Trophoblast cell (in vitro differentiated cells and primary cell): ENCODE measurements around the gene KIF16B. TPM values are rescaled to one million over a fixed set of nuclear protein-coding genes. Genes with fewer than 3 reads are reported as not detected.

ENCODE experiments used
- DNase-seq, 2 donors: peaks; one replicate each; pipeline ENCODE4 v3.0.0-alpha.2; 2016
- H2AFZ ChIP-seq: 2 replicates; pipeline ENCODE4 v1.6.1; 2013; ENCODE audit warnings: low read length, moderate library complexity, mild to moderate bottlenecking; ENCODE audit not compliant: insufficient read depth, poor library complexity
- H2AK5ac ChIP-seq: 2 replicates; pipeline ENCODE4 v1.6.1; 2013; ENCODE audit warnings: mild to moderate bottlenecking, low read length
- H2BK120ac ChIP-seq: 2 replicates; pipeline ENCODE4 v1.6.1; 2013; ENCODE audit warnings: low read length, mild to moderate bottlenecking, moderate library complexity; ENCODE audit not compliant: insufficient read depth, poor library complexity
- H2BK12ac ChIP-seq: 2 replicates; pipeline ENCODE4 v1.6.1; 2013; ENCODE audit warnings: mild to moderate bottlenecking, low read length, moderate library complexity
- H2BK5ac ChIP-seq: 2 replicates; pipeline ENCODE4 v1.6.1; 2013; ENCODE audit warnings: low read length, low read depth, moderate library complexity, mild to moderate bottlenecking; ENCODE audit not compliant: poor library complexity
- H3K14ac ChIP-seq: 2 replicates; pipeline ENCODE4 v1.6.1; 2013; ENCODE audit warnings: mild to moderate bottlenecking, low read length
- H3K18ac ChIP-seq: 2 replicates; pipeline ENCODE4 v1.6.1; 2013; ENCODE audit warnings: mild to moderate bottlenecking, low read length
- H3K23ac ChIP-seq: 2 replicates; pipeline ENCODE4 v1.6.1; 2013; ENCODE audit warnings: low read length
- H3K27ac ChIP-seq: 2 replicates; pipeline ENCODE4 v1.5.1; 2013; ENCODE audit warnings: low read depth, mild to moderate bottlenecking, inconsistent platforms, low read length, moderate library complexity
- H3K27me3 ChIP-seq: 2 replicates; pipeline ENCODE4 v1.6.1; 2013; ENCODE audit warnings: inconsistent platforms, mild to moderate bottlenecking, low read length, moderate library complexity; ENCODE audit not compliant: insufficient read depth
- H3K36me3 ChIP-seq, 2 experiments: 1 replicate in 1 of 2; 2 replicates in 1 of 2; pipeline ENCODE4 v1.6.1; 2013; ENCODE audit warnings: low read length in 2 of 2, mild to moderate bottlenecking in 2 of 2, moderate library complexity in 1 of 2; ENCODE audit not compliant: insufficient read depth in 2 of 2, control insufficient read depth in 1 of 2
- H3K4ac ChIP-seq: 2 replicates; pipeline ENCODE4 v1.6.1; 2013; ENCODE audit warnings: low read depth, mild to moderate bottlenecking, low read length, moderate library complexity
- H3K4me1 ChIP-seq, 2 experiments: 1 replicate in 1 of 2; 2 replicates in 1 of 2; pipeline ENCODE4 v1.6.1; 2013; ENCODE audit warnings: low read length in 2 of 2, mild to moderate bottlenecking in 2 of 2, moderate library complexity in 1 of 2; ENCODE audit not compliant: insufficient read depth in 2 of 2, control insufficient read depth in 1 of 2
- H3K4me2 ChIP-seq: 2 replicates; pipeline ENCODE4 v1.6.1; 2013; ENCODE audit warnings: inconsistent platforms, mild to moderate bottlenecking, low read length, moderate library complexity
- H3K4me3 ChIP-seq: 2 replicates; pipeline ENCODE4 v1.5.1; 2013; ENCODE audit warnings: mild to moderate bottlenecking, low read depth, low read length, inconsistent platforms
- H3K79me1 ChIP-seq: one replicate; pipeline ENCODE4 v1.6.1; 2013; ENCODE audit warnings: low read length
- H3K79me2 ChIP-seq: 2 replicates; pipeline ENCODE4 v1.6.1; 2013; ENCODE audit warnings: low read length, mild to moderate bottlenecking; ENCODE audit not compliant: control insufficient read depth, insufficient read depth, poor library complexity
- H3K9ac ChIP-seq: 2 replicates; pipeline ENCODE4 v1.6.1; 2013; ENCODE audit warnings: mild to moderate bottlenecking, low read length
- H3K9me3 ChIP-seq: 2 replicates; pipeline ENCODE4 v1.6.1; 2013; ENCODE audit warnings: low read depth, mild to moderate bottlenecking, control low read depth, inconsistent platforms, low read length; ENCODE audit not compliant: insufficient read depth
- H4K12ac ChIP-seq: 2 replicates; pipeline ENCODE4 v1.6.1; 2013; ENCODE audit warnings: low read depth, mild to moderate bottlenecking, low read length, moderate library complexity
- H4K8ac ChIP-seq: 2 replicates; pipeline ENCODE4 v1.6.1; 2013; ENCODE audit warnings: low read depth, mild to moderate bottlenecking, low read length, moderate library complexity
- H4K91ac ChIP-seq: one replicate; pipeline ENCODE4 v1.6.1; 2013; ENCODE audit warnings: low read depth, mild to moderate bottlenecking, low read length, moderate library complexity
- WGBS: extraction: QIAGEN DNeasy Blood & Tissue Kit; methylation state at CpG from one replicate; pipeline ENCODE4 v1.1.7; 2013; ENCODE audit warnings: missing lambda C conversion rate; ENCODE audit not compliant: insufficient read length, insufficient coverage; ENCODE audit errors: extremely low coverage; 5-methylcytosine and 5-hydroxymethylcytosine counted together
- polyA plus RNA-seq: library from polyadenylated mRNA; stranded (reverse); fragments of 200-250 nt; gene quantifications from 2 replicates; pipeline ENCODE4 v1.2.3, GENCODE V29; 2013

Gene KIF16B, protein sequence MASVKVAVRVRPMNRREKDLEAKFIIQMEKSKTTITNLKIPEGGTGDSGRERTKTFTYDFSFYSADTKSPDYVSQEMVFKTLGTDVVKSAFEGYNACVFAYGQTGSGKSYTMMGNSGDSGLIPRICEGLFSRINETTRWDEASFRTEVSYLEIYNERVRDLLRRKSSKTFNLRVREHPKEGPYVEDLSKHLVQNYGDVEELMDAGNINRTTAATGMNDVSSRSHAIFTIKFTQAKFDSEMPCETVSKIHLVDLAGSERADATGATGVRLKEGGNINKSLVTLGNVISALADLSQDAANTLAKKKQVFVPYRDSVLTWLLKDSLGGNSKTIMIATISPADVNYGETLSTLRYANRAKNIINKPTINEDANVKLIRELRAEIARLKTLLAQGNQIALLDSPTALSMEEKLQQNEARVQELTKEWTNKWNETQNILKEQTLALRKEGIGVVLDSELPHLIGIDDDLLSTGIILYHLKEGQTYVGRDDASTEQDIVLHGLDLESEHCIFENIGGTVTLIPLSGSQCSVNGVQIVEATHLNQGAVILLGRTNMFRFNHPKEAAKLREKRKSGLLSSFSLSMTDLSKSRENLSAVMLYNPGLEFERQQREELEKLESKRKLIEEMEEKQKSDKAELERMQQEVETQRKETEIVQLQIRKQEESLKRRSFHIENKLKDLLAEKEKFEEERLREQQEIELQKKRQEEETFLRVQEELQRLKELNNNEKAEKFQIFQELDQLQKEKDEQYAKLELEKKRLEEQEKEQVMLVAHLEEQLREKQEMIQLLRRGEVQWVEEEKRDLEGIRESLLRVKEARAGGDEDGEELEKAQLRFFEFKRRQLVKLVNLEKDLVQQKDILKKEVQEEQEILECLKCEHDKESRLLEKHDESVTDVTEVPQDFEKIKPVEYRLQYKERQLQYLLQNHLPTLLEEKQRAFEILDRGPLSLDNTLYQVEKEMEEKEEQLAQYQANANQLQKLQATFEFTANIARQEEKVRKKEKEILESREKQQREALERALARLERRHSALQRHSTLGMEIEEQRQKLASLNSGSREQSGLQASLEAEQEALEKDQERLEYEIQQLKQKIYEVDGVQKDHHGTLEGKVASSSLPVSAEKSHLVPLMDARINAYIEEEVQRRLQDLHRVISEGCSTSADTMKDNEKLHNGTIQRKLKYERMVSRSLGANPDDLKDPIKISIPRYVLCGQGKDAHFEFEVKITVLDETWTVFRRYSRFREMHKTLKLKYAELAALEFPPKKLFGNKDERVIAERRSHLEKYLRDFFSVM (N-terminal part only)
- 11.9 and 12.3 TPM in 2 replicates for polyA plus RNA-seq

DNA sequence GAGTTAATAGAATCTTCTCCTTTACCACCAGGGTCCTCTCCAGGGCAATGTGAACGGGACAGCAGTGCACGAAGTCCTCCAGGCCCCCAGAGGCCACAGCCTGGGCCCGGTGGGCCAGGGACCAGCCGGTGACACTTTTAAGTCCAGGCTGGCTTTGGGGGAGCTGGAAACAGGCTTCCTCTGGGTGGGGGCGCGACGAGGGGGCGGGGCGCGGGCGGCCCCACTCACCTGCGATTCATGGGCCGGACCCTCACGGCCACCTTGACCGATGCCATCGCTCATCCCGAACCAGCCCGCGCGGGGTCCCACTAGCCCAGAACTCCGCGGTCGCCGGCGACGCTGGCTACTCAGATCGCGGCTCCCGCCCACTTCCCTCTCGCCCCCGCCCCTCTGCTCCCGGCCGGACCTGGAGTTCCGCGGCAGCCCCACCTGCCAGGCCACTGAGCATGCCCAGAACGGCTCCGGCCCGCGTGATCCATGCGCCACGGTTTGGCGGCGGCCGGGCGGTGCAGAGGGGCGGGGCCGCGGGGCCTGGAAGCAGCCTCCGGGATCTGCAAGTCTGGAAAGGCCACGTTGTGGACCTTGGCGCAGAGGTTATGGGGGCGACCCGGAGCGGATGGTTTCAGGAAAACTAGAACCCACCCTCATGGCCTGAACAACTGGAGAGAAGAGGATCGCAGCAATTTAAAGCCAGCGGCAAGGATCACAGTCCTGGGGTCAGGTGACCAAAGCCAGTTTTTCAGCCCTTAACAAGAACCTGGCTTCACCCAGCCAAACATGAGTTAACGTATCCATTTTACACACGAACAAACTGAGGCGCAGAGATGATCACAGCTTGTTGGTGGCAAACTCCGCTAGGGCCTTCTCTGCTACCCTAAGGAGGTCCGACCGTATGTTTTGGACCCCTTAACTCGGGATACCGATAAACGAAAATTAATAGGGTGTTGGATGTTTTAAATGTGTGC, at the start of gene KIF16B:
Gene KIF16B (minus strand): TSS at position 448 of the 965 bp plus-strand sequence. CDS start 173 bp downstream, at position 275.
- H3K27ac ChIP-seq, result peak within 1 kb of the TSS; percentile 24
- peak within 1 kb of the TSS; percentile 50 for H2AK5ac ChIP-seq
- H4K8ac ChIP-seq, result peak within 1 kb of the TSS; percentile 84
- H3K4me1 ChIP-seq, result peaks cover 0 to 4% of the 10 kb centered on the region in 2 experiments
- peaks cover 12% of the 10 kb centered on the region for H3K79me1 ChIP-seq
- H3K4ac ChIP-seq, result peak within 1 kb of the TSS; percentile 86
- peak within 1 kb of the TSS; percentile 86 for H2AFZ ChIP-seq
- peak within 1 kb of the TSS; percentile 55 for H4K91ac ChIP-seq
- H2BK12ac ChIP-seq, result peak within 1 kb of the TSS; percentile 65
- H3K79me2 ChIP-seq, result peaks cover 6% of the 10 kb centered on the region
- peak within 1 kb of the TSS; percentile 57 for H2BK5ac ChIP-seq
- H3K23ac ChIP-seq, result no peak within 1 kb of the TSS
- peak within 1 kb of the TSS; percentile 77 for H3K18ac ChIP-seq
- DNase-seq, result peak; percentile 89 to 96
- no peaks in the 10 kb centered on the region for H3K36me3 ChIP-seq
- H3K9me3 ChIP-seq, result no peaks in the 10 kb centered on the region
- peak within 1 kb of the TSS; percentile 88 for H3K14ac ChIP-seq
- no CpG with 5 or more reads among the region's 65 CpGs for WGBS
- peak within 1 kb of the TSS; percentile 82 for H3K4me2 ChIP-seq
- peak within 1 kb of the TSS; percentile 84 for H3K4me3 ChIP-seq
- H4K12ac ChIP-seq, result peak within 1 kb of the TSS; percentile 69
- peak within 1 kb of the TSS; percentile 70 for H3K9ac ChIP-seq
- no peaks in the 10 kb centered on the region for H3K27me3 ChIP-seq
- peak within 1 kb of the TSS; percentile 68 for H2BK120ac ChIP-seq

DNA sequence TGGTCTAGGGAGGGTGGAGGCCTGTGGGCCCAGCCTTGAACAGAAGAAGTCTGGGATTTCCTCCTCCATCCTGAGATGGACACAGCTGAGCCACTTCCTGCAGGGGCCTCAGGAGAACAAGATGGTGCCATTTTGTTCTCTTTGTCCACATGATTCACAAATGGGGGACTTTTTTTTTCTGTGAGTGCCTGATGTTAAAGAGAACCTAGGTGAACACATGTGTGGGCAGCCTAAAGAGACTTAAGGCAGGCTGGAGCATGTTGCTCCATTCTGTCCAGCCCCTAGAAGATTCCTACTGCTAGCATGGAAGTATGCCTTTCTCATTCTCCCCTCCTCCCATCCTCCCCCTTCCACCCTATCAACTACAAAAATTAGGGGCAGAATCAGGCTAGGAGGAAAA, 49.3 kb upstream of the KIF16B start:
- H3K27me3 ChIP-seq, result no peaks in the 10 kb centered on the region
- peak overlapping the region; percentile 13 for H2BK5ac ChIP-seq
- H3K79me1 ChIP-seq, result peaks cover 8% of the 10 kb centered on the region
- H3K27ac ChIP-seq, result no peak overlapping the region
- H3K4ac ChIP-seq, result no peak overlapping the region
- H3K4me1 ChIP-seq, result peaks cover 13 to 17% of the 10 kb centered on the region in 2 experiments
- H3K23ac ChIP-seq, result no peak overlapping the region
- no peak overlapping the region for H4K8ac ChIP-seq
- no peak for DNase-seq
- H3K4me2 ChIP-seq, result no peak overlapping the region
- H2AFZ ChIP-seq, result no peak overlapping the region
- peak overlapping the region; percentile 24 for H2AK5ac ChIP-seq
- H4K91ac ChIP-seq, result peak overlapping the region; percentile 54
- H3K79me2 ChIP-seq, result no peaks in the 10 kb centered on the region
- peak overlapping the region; percentile 15 for H3K14ac ChIP-seq
- no peak overlapping the region for H4K12ac ChIP-seq
- H3K9ac ChIP-seq, result no peak overlapping the region
- H2BK120ac ChIP-seq, result no peak overlapping the region
- peak overlapping the region; percentile 62 for H2BK12ac ChIP-seq
- H3K9me3 ChIP-seq, result no peaks in the 10 kb centered on the region
- H3K4me3 ChIP-seq, result no peak overlapping the region
- no peaks in the 10 kb centered on the region for H3K36me3 ChIP-seq
- peak overlapping the region; percentile 43 for H3K18ac ChIP-seq

DNA sequence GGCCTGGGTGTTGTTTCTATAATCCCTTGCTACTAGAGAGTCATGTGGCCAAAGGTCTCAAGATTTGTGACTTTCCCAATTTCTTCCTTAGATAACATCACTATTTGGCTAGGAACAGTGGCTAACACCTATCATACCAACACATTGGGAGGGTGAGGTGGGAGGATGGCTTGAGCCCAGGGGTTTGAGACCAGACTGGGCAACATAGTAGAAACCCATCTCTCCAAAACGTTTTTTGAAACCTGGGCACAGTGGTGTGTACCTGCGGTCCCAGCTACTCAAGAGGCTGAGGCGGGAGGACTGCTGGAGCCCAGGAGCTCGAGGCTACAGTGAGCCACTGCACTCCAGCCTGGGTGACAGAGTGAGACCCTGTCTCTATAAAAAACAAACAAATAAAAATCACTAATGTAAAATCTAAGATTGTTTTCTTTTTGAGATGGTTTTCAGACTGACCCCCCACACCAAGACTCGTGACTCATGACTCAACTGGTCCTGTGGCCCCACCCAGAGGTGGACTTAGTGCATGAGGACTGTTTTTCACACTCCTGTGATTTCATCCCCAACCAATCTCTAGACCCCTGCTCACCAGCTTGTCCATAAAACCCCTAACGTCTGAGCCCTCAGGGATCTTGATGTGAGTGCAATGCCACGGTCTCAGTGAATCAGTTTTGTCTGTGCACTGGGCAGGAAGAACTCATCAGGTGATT, 48.3 kb upstream of the KIF16B start:
- no CpG with 5 or more reads among the region's 7 CpGs for WGBS
- peak overlapping the region; percentile 56 for H4K91ac ChIP-seq
- H3K4me1 ChIP-seq, result peaks cover 11 to 16% of the 10 kb centered on the region in 2 experiments
- DNase-seq, result peak in 1 of 2 donors; percentile 56
- peak overlapping the region; percentile 48 for H2BK120ac ChIP-seq
- H3K27ac ChIP-seq, result peak overlapping the region; percentile 61
- H3K23ac ChIP-seq, result no peak overlapping the region
- no peaks in the 10 kb centered on the region for H3K9me3 ChIP-seq
- H2BK12ac ChIP-seq, result peak overlapping the region; percentile 72
- H3K4me2 ChIP-seq, result no peak overlapping the region
- H4K12ac ChIP-seq, result no peak overlapping the region
- H3K27me3 ChIP-seq, result no peaks in the 10 kb centered on the region
- H3K18ac ChIP-seq, result no peak overlapping the region
- no peak overlapping the region for H3K4me3 ChIP-seq
- H2AK5ac ChIP-seq, result no peak overlapping the region
- no peaks in the 10 kb centered on the region for H3K36me3 ChIP-seq
- peak overlapping the region; percentile 63 for H2BK5ac ChIP-seq
- H3K79me1 ChIP-seq, result peaks cover 6% of the 10 kb centered on the region
- H3K4ac ChIP-seq, result peak overlapping the region; percentile 30
- H3K9ac ChIP-seq, result no peak overlapping the region
- no peaks in the 10 kb centered on the region for H3K79me2 ChIP-seq
- H3K14ac ChIP-seq, result peak overlapping the region; percentile 66
- H2AFZ ChIP-seq, result no peak overlapping the region
- peak overlapping the region; percentile 51 for H4K8ac ChIP-seq
